IPS DF 6.9 (cell line): Measurements from ENCODE around the gene COQ8A.

Experiments
- DNase-seq: peaks from one replicate; pipeline ENCODE4 v3.0.0-alpha.2; 2013; ENCODE audit warnings: low read depth, low spot score
- H3K27ac ChIP-seq: one replicate; pipeline ENCODE4 v1.5.1; 2013; ENCODE audit warnings: low read length, control low read depth
- H3K27me3 ChIP-seq: 2 replicates; pipeline ENCODE4 v1.6.1; 2013; ENCODE audit warnings: mild to moderate bottlenecking, low read length; ENCODE audit not compliant: control insufficient read depth, insufficient read depth
- H3K36me3 ChIP-seq: 2 replicates; pipeline ENCODE4 v1.6.1; 2013; ENCODE audit warnings: low read length; ENCODE audit not compliant: control insufficient read depth, insufficient read depth
- H3K4me1 ChIP-seq: 2 replicates; pipeline ENCODE4 v1.6.1; 2013; ENCODE audit warnings: low read length; ENCODE audit not compliant: control insufficient read depth, insufficient read depth
- H3K4me3 ChIP-seq: 2 replicates; pipeline ENCODE4 v1.5.1; 2013; ENCODE audit warnings: mild to moderate bottlenecking, low read length
- H3K9me3 ChIP-seq: 2 replicates; pipeline ENCODE4 v1.6.1; 2013; ENCODE audit warnings: low read length, inconsistent platforms; ENCODE audit not compliant: control insufficient read depth, insufficient read depth
- WGBS: extraction: QIAGEN DNeasy Blood & Tissue Kit; methylation state at CpG from one replicate; pipeline ENCODE4 v1.1.7; 2013; ENCODE audit warnings: mixed read lengths, missing lambda C conversion rate; ENCODE audit not compliant: insufficient read length, insufficient coverage; 5-methylcytosine and 5-hydroxymethylcytosine counted together

The COQ8A gene

GRCh38 chr1:226945106-226945857 lies 5.2 kb downstream of the COQ8A start:
- WGBS: no CpG with 5 or more reads among the region's 19 CpGs
- no peak overlapping the region for H3K4me3 ChIP-seq
- H3K4me1 ChIP-seq: peaks cover 10% of the 10 kb centered on the region
- H3K27me3 ChIP-seq: no peaks in the 10 kb centered on the region
- no peaks in the 10 kb centered on the region for H3K36me3 ChIP-seq
- H3K9me3 ChIP-seq: no peaks in the 10 kb centered on the region
- no peak overlapping the region for H3K27ac ChIP-seq
- no peak for DNase-seq

GRCh38 chr1:226945858-226946245 lies 5.8 kb downstream of the COQ8A start:
- Histone ChIP-seq H3K4me1 (peaks cover 10% of the 10 kb centered on the region), H3K9me3 (no peaks in the 10 kb centered on the region), H3K4me3 (no peak overlapping the region), H3K36me3 (no peaks in the 10 kb centered on the region; the same call in 1 of the 2 replicates), H3K27ac (no peak overlapping the region), H3K27me3 (no peaks in the 10 kb centered on the region)
- DNase-seq: no peak
- no CpG with 5 or more reads among the region's 8 CpGs for WGBS

GRCh38 chr1:226946285-226946684 lies 6.2 kb downstream of the COQ8A start:
- H3K4me3 ChIP-seq: no peak overlapping the region
- no peak overlapping the region for H3K27ac ChIP-seq
- no peaks in the 10 kb centered on the region for H3K9me3 ChIP-seq
- no peaks in the 10 kb centered on the region for H3K27me3 ChIP-seq
- no CpG with 5 or more reads among the region's 9 CpGs for WGBS
- DNase-seq: no peak
- peaks cover 8% of the 10 kb centered on the region for H3K4me1 ChIP-seq
- no peaks in the 10 kb centered on the region; the same call in 1 of the 2 replicates for H3K36me3 ChIP-seq

- H3K36me3 ChIP-seq: no peaks in the 10 kb centered on the region; the same call in 1 of the 2 replicates
- peaks cover 8% of the 10 kb centered on the region for H3K4me1 ChIP-seq
- no peak for DNase-seq
- WGBS: no CpG with 5 or more reads among the region's 3 CpGs
- no peaks in the 10 kb centered on the region for H3K27me3 ChIP-seq
- H3K27ac ChIP-seq: no peak overlapping the region
- no peaks in the 10 kb centered on the region for H3K9me3 ChIP-seq
- no peak overlapping the region for H3K4me3 ChIP-seq
Measured at GRCh38 chr1:226946841-226947240, 6.7 kb downstream of the COQ8A start.

- no peak for DNase-seq
- no CpG with 5 or more reads among the region's 2 CpGs for WGBS
- Histone ChIP-seq H3K4me3 (no peak overlapping the region), H3K4me1 (peaks cover 6% of the 10 kb centered on the region), H3K27me3 (no peaks in the 10 kb centered on the region), H3K36me3 (no peaks in the 10 kb centered on the region; the same call in 1 of the 2 replicates), H3K27ac (no peak overlapping the region), H3K9me3 (no peaks in the 10 kb centered on the region)
Measured at GRCh38 chr1:226948051-226948450, 8.0 kb downstream of the COQ8A start.

- no CpG with 5 or more reads among the region's 6 CpGs for WGBS
- Histone ChIP-seq H3K4me1 (peaks cover 6% of the 10 kb centered on the region), H3K9me3 (no peaks in the 10 kb centered on the region), H3K36me3 (no peaks in the 10 kb centered on the region; the same call in 1 of the 2 replicates), H3K4me3 (no peak overlapping the region), H3K27ac (no peak overlapping the region), H3K27me3 (no peaks in the 10 kb centered on the region)
- no peak for DNase-seq
Measured at GRCh38 chr1:226948480-226948879, 8.4 kb downstream of the COQ8A start.

- no peak overlapping the region for H3K4me3 ChIP-seq
- H3K36me3 ChIP-seq: no peaks in the 10 kb centered on the region; the same call in 1 of the 2 replicates
- DNase-seq: no peak
- H3K9me3 ChIP-seq: no peaks in the 10 kb centered on the region
- H3K27ac ChIP-seq: no peak overlapping the region
- no peaks in the 10 kb centered on the region for H3K27me3 ChIP-seq
- no CpG with 5 or more reads among the region's 15 CpGs for WGBS
- peaks cover 3% of the 10 kb centered on the region; the same call in 1 of the 2 replicates for H3K4me1 ChIP-seq
Measured at GRCh38 chr1:226948996-226949395, 8.9 kb downstream of the COQ8A start.

GRCh38 chr1:226949401-226949800 lies 9.3 kb downstream of the COQ8A start:
- Histone ChIP-seq H3K9me3 (no peaks in the 10 kb centered on the region), H3K4me3 (no peak overlapping the region), H3K4me1 (peaks cover 2% of the 10 kb centered on the region; the same call in 1 of the 2 replicates), H3K36me3 (no peaks in the 10 kb centered on the region; the same call in 1 of the 2 replicates), H3K27me3 (no peaks in the 10 kb centered on the region), H3K27ac (no peak overlapping the region)
- no CpG with 5 or more reads among the region's 3 CpGs for WGBS
- DNase-seq: no peak

GRCh38 chr1:226950316-226950715 lies 10.2 kb downstream of the COQ8A start:
- no peak for DNase-seq
- Histone ChIP-seq H3K4me1 (peaks cover 4% of the 10 kb centered on the region; the same call in 1 of the 2 replicates), H3K27me3 (no peaks in the 10 kb centered on the region), H3K27ac (no peak overlapping the region), H3K36me3 (no peaks in the 10 kb centered on the region; the same call in 1 of the 2 replicates), H3K9me3 (no peaks in the 10 kb centered on the region), H3K4me3 (no peak overlapping the region)
- WGBS: no CpG with 5 or more reads among the region's 1 CpG

- no peak overlapping the region for H3K4me3 ChIP-seq
- DNase-seq: no peak
- WGBS: no CpG with 5 or more reads among the region's 6 CpGs
- no peaks in the 10 kb centered on the region; the same call in 1 of the 2 replicates for H3K36me3 ChIP-seq
- no peak overlapping the region for H3K27ac ChIP-seq
- H3K4me1 ChIP-seq: peaks cover 4% of the 10 kb centered on the region; the same call in 1 of the 2 replicates
- no peaks in the 10 kb centered on the region for H3K27me3 ChIP-seq
- H3K9me3 ChIP-seq: no peaks in the 10 kb centered on the region
Measured at GRCh38 chr1:226950871-226951270, 10.8 kb downstream of the COQ8A start.
